ENCODE results near the gene LRRC47. TPM values are rescaled to one million over a fixed set of nuclear protein-coding genes. Genes with fewer than 3 reads are reported as not detected.

Gene LRRC47
- total RNA-seq, 2 experiments from 2014 or later = 22.0 to 23.9 TPM

- no peaks in the 10 kb centered on the region for H3K9me3 Mint-ChIP-seq
- no peak overlapping the region for H3K27ac Mint-ChIP-seq
- H3K4me3 Mint-ChIP-seq = no peak overlapping the region
- H3K4me1 Mint-ChIP-seq (ENCODE audit: low read depth) = peaks cover 4% of the 10 kb centered on the region
- H3K36me3 Mint-ChIP-seq (ENCODE audit: low read depth) = peaks cover 12% of the 10 kb centered on the region
- CTCF ChIA-PET = interaction anchor here (1.5 kb wide), 1 partner anchor 12 kb away, joined by 6 read pairs; no protein-coding TSS in a partner anchor
- intact Hi-C loops (cut with micrococcal nuclease) = no loop called here
- no peak for DNase-seq
- H3K27me3 Mint-ChIP-seq (ENCODE audit: low read depth) = no peaks in the 10 kb centered on the region
These were observed 57.4 kb downstream of the LRRC47 start for GRCh38 chr1:3738943-3739342.

DNA sequence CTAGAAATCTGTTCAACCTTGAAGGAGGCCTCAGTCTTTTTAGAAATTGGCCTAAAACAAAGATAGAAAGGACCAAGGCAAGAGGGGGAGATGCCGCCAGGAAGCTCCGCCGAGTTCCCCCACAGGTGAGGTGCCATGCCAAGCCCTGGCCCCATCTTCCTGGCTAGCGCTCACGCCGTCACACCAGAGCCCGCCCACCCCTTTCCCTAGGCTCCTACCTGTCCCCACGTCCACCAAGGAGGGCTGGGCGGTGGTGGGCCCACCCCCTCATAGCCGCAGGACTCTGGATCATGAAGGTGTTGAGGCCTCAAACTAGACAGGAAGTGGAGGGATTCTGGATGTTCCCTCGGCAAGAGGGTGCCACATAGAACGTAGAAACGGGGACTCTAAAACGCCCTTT, 59.6 kb downstream of the LRRC47 start:
- DNase-seq = no peak
- Mint-ChIP-seq H3K27me3 (ENCODE audit: low read depth) (no peaks in the 10 kb centered on the region), H3K27ac (no peak overlapping the region), H3K9me3 (no peaks in the 10 kb centered on the region), H3K36me3 (ENCODE audit: low read depth) (peaks cover 4% of the 10 kb centered on the region), H3K4me3 (no peak overlapping the region), H3K4me1 (ENCODE audit: low read depth) (no peaks in the 10 kb centered on the region)
- intact Hi-C loops (cut with micrococcal nuclease) = no loop called here
- CTCF ChIA-PET = no interaction called here

GRCh38 chr1:3736131-3736561, 60.2 kb downstream of the LRRC47 start:
- Mint-ChIP-seq H3K4me1 (ENCODE audit: low read depth) (no peaks in the 10 kb centered on the region), H3K36me3 (ENCODE audit: low read depth) (no peaks in the 10 kb centered on the region), H3K27ac (no peak overlapping the region), H3K27me3 (ENCODE audit: low read depth) (no peaks in the 10 kb centered on the region), H3K9me3 (no peaks in the 10 kb centered on the region), H3K4me3 (no peak overlapping the region)
- DNase-seq = no peak
- intact Hi-C loops (cut with micrococcal nuclease) = no loop called here
- CTCF ChIA-PET = interaction anchor here (0.7 kb wide), 1 partner anchor 66 kb away, joined by 3 read pairs; no protein-coding TSS in a partner anchor

DNA sequence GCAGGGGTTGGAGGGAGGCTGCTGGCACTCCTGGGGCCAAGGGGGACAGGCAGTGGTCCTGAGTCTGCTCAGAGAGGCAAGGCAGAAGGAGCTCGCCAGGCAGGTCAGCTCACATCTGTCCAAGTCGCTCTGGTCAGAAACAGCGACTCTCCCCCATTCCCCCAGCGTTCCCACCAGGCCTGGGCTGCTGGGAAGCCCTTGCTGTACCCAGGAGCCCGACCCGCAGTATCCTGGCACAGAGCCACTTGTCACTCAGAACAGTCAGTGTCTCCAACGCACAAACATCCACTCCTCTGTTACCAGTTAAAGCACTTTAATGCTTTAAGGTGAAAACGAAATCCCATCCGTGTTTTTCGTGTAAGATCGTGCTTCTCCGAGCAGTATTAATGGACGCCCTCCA, 60.6 kb downstream of the LRRC47 start:
- Mint-ChIP-seq H3K4me3 (no peak overlapping the region), H3K9me3 (no peaks in the 10 kb centered on the region), H3K27me3 (ENCODE audit: low read depth) (peaks cover 2% of the 10 kb centered on the region), H3K36me3 (ENCODE audit: low read depth) (no peaks in the 10 kb centered on the region), H3K27ac (no peak overlapping the region), H3K4me1 (ENCODE audit: low read depth) (no peaks in the 10 kb centered on the region)
- DNase-seq = no peak
- CTCF ChIA-PET = interaction anchor here (0.7 kb wide), 1 partner anchor 66 kb away, joined by 3 read pairs; no protein-coding TSS in a partner anchor
- intact Hi-C loops (cut with micrococcal nuclease) = no loop called here

- Mint-ChIP-seq H3K4me3 (no peak overlapping the region), H3K4me1 (ENCODE audit: low read depth) (no peaks in the 10 kb centered on the region), H3K27me3 (ENCODE audit: low read depth) (peaks cover 2% of the 10 kb centered on the region), H3K27ac (no peak overlapping the region), H3K36me3 (ENCODE audit: low read depth) (no peaks in the 10 kb centered on the region), H3K9me3 (no peaks in the 10 kb centered on the region)
- intact Hi-C loops (cut with micrococcal nuclease) = no loop called here
- DNase-seq = no peak
- CTCF ChIA-PET = no interaction called here
These were observed 61.1 kb downstream of the LRRC47 start for GRCh38 chr1:3735027-3735681.

DNA sequence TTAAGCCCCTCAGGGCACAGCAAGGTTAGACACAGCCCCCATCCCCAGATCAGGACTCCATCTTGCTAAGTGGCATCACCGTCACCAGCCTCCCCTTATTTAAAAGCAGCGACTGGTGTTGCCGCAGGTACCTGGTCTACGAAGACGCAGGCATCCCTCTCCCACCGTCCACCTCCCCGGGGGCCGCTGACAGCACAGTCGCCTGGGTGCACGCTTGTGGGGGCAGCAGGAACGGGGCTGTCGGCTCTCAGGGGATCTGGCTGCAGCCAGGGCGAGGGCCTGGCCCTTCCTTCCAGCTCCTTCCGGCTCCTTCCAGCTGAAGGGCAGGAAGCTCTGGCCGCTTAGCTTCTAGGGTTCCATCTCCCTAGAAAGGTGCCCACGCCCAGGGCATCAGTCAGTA, 61.7 kb downstream of the LRRC47 start:
- DNase-seq = no peak
- Mint-ChIP-seq H3K4me1 (ENCODE audit: low read depth) (no peaks in the 10 kb centered on the region), H3K36me3 (ENCODE audit: low read depth) (no peaks in the 10 kb centered on the region), H3K9me3 (no peaks in the 10 kb centered on the region), H3K4me3 (no peak overlapping the region), H3K27me3 (ENCODE audit: low read depth) (peaks cover 2% of the 10 kb centered on the region), H3K27ac (no peak overlapping the region)
- intact Hi-C loops (cut with micrococcal nuclease) = no loop called here
- CTCF ChIA-PET = no interaction called here

- Mint-ChIP-seq H3K4me3 (no peak overlapping the region), H3K27me3 (ENCODE audit: low read depth) (peaks cover 2% of the 10 kb centered on the region), H3K36me3 (ENCODE audit: low read depth) (no peaks in the 10 kb centered on the region), H3K27ac (no peak overlapping the region), H3K9me3 (no peaks in the 10 kb centered on the region), H3K4me1 (ENCODE audit: low read depth) (no peaks in the 10 kb centered on the region)
- intact Hi-C loops (cut with micrococcal nuclease) = no loop called here
- DNase-seq = no peak
- CTCF ChIA-PET = no interaction called here
These were observed 62.3 kb downstream of the LRRC47 start for GRCh38 chr1:3733883-3734589.

GRCh38 chr1:3733094-3733882, 63.0 kb downstream of the LRRC47 start:
- Mint-ChIP-seq H3K4me3 (no peak overlapping the region), H3K9me3 (no peaks in the 10 kb centered on the region), H3K27ac (no peak overlapping the region), H3K4me1 (ENCODE audit: low read depth) (no peaks in the 10 kb centered on the region), H3K36me3 (ENCODE audit: low read depth) (no peaks in the 10 kb centered on the region), H3K27me3 (ENCODE audit: low read depth) (peaks cover 2% of the 10 kb centered on the region)
- CTCF ChIA-PET = no interaction called here
- no peak for DNase-seq
- intact Hi-C loops (cut with micrococcal nuclease) = no loop called here

DNA sequence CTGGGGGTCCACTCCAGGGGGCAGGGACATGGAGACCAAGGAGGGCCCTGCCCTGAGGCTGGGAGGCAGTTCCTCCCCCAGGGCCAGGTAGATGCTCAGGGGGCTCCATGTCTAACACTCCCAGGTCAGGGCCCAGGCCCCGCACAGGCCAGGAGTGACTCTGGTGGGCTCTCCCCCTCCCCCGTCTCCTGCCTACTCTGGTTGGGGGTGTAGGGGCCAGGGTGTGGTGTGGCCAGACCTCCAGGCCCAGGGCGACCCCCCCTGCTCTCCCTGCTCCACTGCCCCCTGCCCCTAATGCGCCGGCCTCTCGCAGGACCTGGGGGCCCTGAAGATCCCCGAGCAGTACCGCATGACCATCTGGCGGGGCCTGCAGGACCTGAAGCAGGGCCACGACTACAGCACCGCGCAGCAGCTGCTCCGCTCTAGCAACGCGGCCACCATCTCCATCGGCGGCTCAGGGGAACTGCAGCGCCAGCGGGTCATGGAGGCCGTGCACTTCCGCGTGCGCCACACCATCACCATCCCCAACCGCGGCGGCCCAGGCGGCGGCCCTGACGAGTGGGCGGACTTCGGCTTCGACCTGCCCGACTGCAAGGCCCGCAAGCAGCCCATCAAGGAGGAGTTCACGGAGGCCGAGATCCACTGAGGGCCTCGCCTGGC, 63.7 kb downstream of the LRRC47 start:
- no peak overlapping the region for H3K4me3 Mint-ChIP-seq
- CTCF ChIA-PET = no interaction called here
- intact Hi-C loops (cut with micrococcal nuclease) = no loop called here
- DNase-seq = no peak
- no peaks in the 10 kb centered on the region for H3K4me1 Mint-ChIP-seq (ENCODE audit: low read depth)
- H3K9me3 Mint-ChIP-seq = no peaks in the 10 kb centered on the region
- no peak overlapping the region for H3K27ac Mint-ChIP-seq
- no peaks in the 10 kb centered on the region for H3K36me3 Mint-ChIP-seq (ENCODE audit: low read depth)
- peaks cover 2% of the 10 kb centered on the region for H3K27me3 Mint-ChIP-seq (ENCODE audit: low read depth)

GRCh38 chr1:3731583-3732433, 64.5 kb downstream of the LRRC47 start:
- H3K9me3 Mint-ChIP-seq = no peaks in the 10 kb centered on the region
- no peak overlapping the region for H3K4me3 Mint-ChIP-seq
- no peak overlapping the region for H3K27ac Mint-ChIP-seq
- no peaks in the 10 kb centered on the region for H3K4me1 Mint-ChIP-seq (ENCODE audit: low read depth)
- intact Hi-C loops (cut with micrococcal nuclease) = no loop called here
- peaks cover 2% of the 10 kb centered on the region for H3K27me3 Mint-ChIP-seq (ENCODE audit: low read depth)
- no peaks in the 10 kb centered on the region for H3K36me3 Mint-ChIP-seq (ENCODE audit: low read depth)
- no peak for DNase-seq
- CTCF ChIA-PET = interaction anchor here (0.6 to 0.7 kb wide), 2 partner anchors 11 to 384 kb away, joined by 3 read pairs; no protein-coding TSS in a partner anchor

- Mint-ChIP-seq H3K27ac (no peak overlapping the region), H3K9me3 (no peaks in the 10 kb centered on the region), H3K4me3 (no peak overlapping the region), H3K27me3 (ENCODE audit: low read depth) (peaks cover 2% of the 10 kb centered on the region), H3K4me1 (ENCODE audit: low read depth) (no peaks in the 10 kb centered on the region), H3K36me3 (ENCODE audit: low read depth) (no peaks in the 10 kb centered on the region)
- CTCF ChIA-PET = interaction anchor here (0.6 to 0.7 kb wide), 2 partner anchors 10 to 383 kb away, joined by 3 read pairs; no protein-coding TSS in a partner anchor
- DNase-seq = no peak
- intact Hi-C loops (cut with micrococcal nuclease) = no loop called here
These were observed 65.6 kb downstream of the LRRC47 start for GRCh38 chr1:3730543-3731247.
